HCT116 (cell line): ENCODE results near the gene CAMKK1.

ENCODE experiments used
- CTCF ChIP-seq, 3 experiments: fragments of 200-600 bp in 1 of 3; sonication (generic) in 1 of 3; IDR thresholded peaks in 2 of 3; conservative IDR thresholded peaks in 1 of 3; 2 replicates each; pipeline ENCODE4 v1.5.1; 2012 to 2017; ENCODE audit warnings: low read depth in 2 of 3, low read length in 2 of 3, antibody characterized with exemption in 1 of 3, borderline replicate concordance in 1 of 3, control low read depth in 1 of 3, mild to moderate bottlenecking in 1 of 3, mixed read lengths in 1 of 3, mixed run types in 1 of 3, moderate library complexity in 1 of 3; ENCODE audit not compliant: insufficient read depth in 1 of 3
- MAX ChIP-seq: IDR thresholded peaks from 2 replicates; pipeline ENCODE4 v1.6.1; 2012
- POLR2AphosphoS5 ChIP-seq: IDR thresholded peaks from 2 replicates; pipeline ENCODE4 v1.6.1; 2011; ENCODE audit warnings: mild to moderate bottlenecking, low read depth, low read length, moderate library complexity
- ZNF274 ChIP-seq: fragments of 200-500 bp; sonication (Bioruptor generic); IDR thresholded peaks from 2 replicates; pipeline ENCODE4 v1.6.1; 2014; ENCODE audit warnings: mild to moderate bottlenecking, low read depth, low read length, inconsistent platforms

GRCh38 chr17:3887394-3887793, 5.5 kb downstream of the CAMKK1 start:
- TF ChIP-seq CTCF (IDR thresholded peaks at IDR 0.05 in 2 of 3, conservative IDR thresholded peaks at IDR 0.05 in 1 of 3; ENCODE audit: borderline replicate concordance in 1 of 3, insufficient read depth in 1 of 3, low read depth in 2 of 3, low read length in 2 of 3) (no peak), POLR2AphosphoS5 (no peak), MAX (no peak), ZNF274 (no peak)
